ENCODE results near the gene OR51Q1. TPM values are rescaled to one million over a fixed set of nuclear protein-coding genes. Genes with fewer than 3 reads are reported as not detected.

Gene OR51Q1
- total RNA-seq, 2 donors from 2014 or later = not detected

GRCh38 chr11:5394091-5394490, 27.8 kb upstream of the OR51Q1 start:
- Histone ChIP-seq H3K36me3 (no peaks in the 10 kb centered on the region), H3K27ac (no peak overlapping the region), H3K4me3 (no peak overlapping the region), H3K9me3 (no peaks in the 10 kb centered on the region), H3K27me3 (no peaks in the 10 kb centered on the region), H3K4me1 (no peaks in the 10 kb centered on the region)
- no peak for TF ChIP-seq CTCF (IDR thresholded peaks at IDR 0.05)
- no peak for DNase-seq (ENCODE audit: low spot score)

GRCh38 chr11:5398936-5399335, 23.0 kb upstream of the OR51Q1 start:
- TF ChIP-seq CTCF (IDR thresholded peaks at IDR 0.05) = no peak
- H3K4me1 ChIP-seq = no peaks in the 10 kb centered on the region
- H3K9me3 ChIP-seq = no peaks in the 10 kb centered on the region
- no peak overlapping the region for H3K4me3 ChIP-seq
- H3K36me3 ChIP-seq = no peaks in the 10 kb centered on the region
- no peak for DNase-seq (ENCODE audit: low spot score)
- H3K27ac ChIP-seq = no peak overlapping the region
- H3K27me3 ChIP-seq = no peaks in the 10 kb centered on the region

GRCh38 chr11:5405173-5405572, 16.7 kb upstream of the OR51Q1 start:
- no peaks in the 10 kb centered on the region for H3K9me3 ChIP-seq
- no peak overlapping the region for H3K27ac ChIP-seq
- H3K4me3 ChIP-seq = no peak overlapping the region
- TF ChIP-seq CTCF (IDR thresholded peaks at IDR 0.05) = no peak
- H3K27me3 ChIP-seq = no peaks in the 10 kb centered on the region
- DNase-seq (ENCODE audit: low spot score) = no peak
- no peaks in the 10 kb centered on the region for H3K4me1 ChIP-seq
- no peaks in the 10 kb centered on the region for H3K36me3 ChIP-seq

GRCh38 chr11:5420993-5421392, 918 bp upstream of the OR51Q1 start:
- no peaks in the 10 kb centered on the region for H3K27me3 ChIP-seq
- H3K36me3 ChIP-seq = no peaks in the 10 kb centered on the region
- H3K27ac ChIP-seq = no peak overlapping the region
- no peak for DNase-seq (ENCODE audit: low spot score)
- H3K4me1 ChIP-seq = no peaks in the 10 kb centered on the region
- H3K9me3 ChIP-seq = no peaks in the 10 kb centered on the region
- no peak overlapping the region for H3K4me3 ChIP-seq
- TF ChIP-seq CTCF (IDR thresholded peaks at IDR 0.05) = no peak

GRCh38 chr11:5423131-5423530, 1.2 kb downstream of the OR51Q1 start:
- H3K36me3 ChIP-seq = no peaks in the 10 kb centered on the region
- H3K4me3 ChIP-seq = no peak overlapping the region
- H3K4me1 ChIP-seq = no peaks in the 10 kb centered on the region
- no peaks in the 10 kb centered on the region for H3K9me3 ChIP-seq
- no peak for TF ChIP-seq CTCF (IDR thresholded peaks at IDR 0.05)
- no peak for DNase-seq (ENCODE audit: low spot score)
- no peak overlapping the region for H3K27ac ChIP-seq
- H3K27me3 ChIP-seq = no peaks in the 10 kb centered on the region

GRCh38 chr11:5441414-5441813, 19.5 kb downstream of the OR51Q1 start, which contains the start of gene OR51I1:
Gene OR51I1 (minus strand): TSS chr11:5441514. CDS start chr11:5441514, 0 bp downstream.
- no peak within 1 kb of the TSS for H3K27ac ChIP-seq
- no peaks in the 10 kb centered on the region for H3K27me3 ChIP-seq
- DNase-seq (ENCODE audit: low spot score) = no peak
- TF ChIP-seq CTCF (IDR thresholded peaks at IDR 0.05) = no peak
- no peak within 1 kb of the TSS for H3K4me3 ChIP-seq
- no peaks in the 10 kb centered on the region for H3K4me1 ChIP-seq
- H3K36me3 ChIP-seq = no peaks in the 10 kb centered on the region
- H3K9me3 ChIP-seq = no peaks in the 10 kb centered on the region

Data from right atrium auricular region (tissue), 2 donors.